IPS-18a (cell line): ENCODE results near the gene NTSR1.

ENCODE experiments used
- H3K27ac ChIP-seq: one replicate; pipeline ENCODE4 v1.5.1; 2013; ENCODE audit warnings: low read length
- H3K27me3 ChIP-seq: one replicate; pipeline ENCODE4 v1.6.1; 2013; ENCODE audit warnings: mild to moderate bottlenecking, low read length; ENCODE audit not compliant: control insufficient read depth, insufficient read depth
- H3K36me3 ChIP-seq: one replicate; pipeline ENCODE4 v1.6.1; 2013; ENCODE audit warnings: low read depth, low read length; ENCODE audit not compliant: control insufficient read depth
- H3K4me1 ChIP-seq: one replicate; pipeline ENCODE4 v1.6.1; 2013; ENCODE audit warnings: low read depth, low read length; ENCODE audit not compliant: control insufficient read depth
- H3K4me3 ChIP-seq: one replicate; pipeline ENCODE4 v1.5.1; 2013; ENCODE audit warnings: low read length
- H3K9ac ChIP-seq: one replicate; pipeline ENCODE4 v1.6.1; 2013; ENCODE audit warnings: mild to moderate bottlenecking, low read length, moderate library complexity
- H3K9me3 ChIP-seq: one replicate; pipeline ENCODE4 v1.6.1; 2013; ENCODE audit warnings: low read depth, low read length; ENCODE audit not compliant: control insufficient read depth

NTSR1 gene

DNA sequence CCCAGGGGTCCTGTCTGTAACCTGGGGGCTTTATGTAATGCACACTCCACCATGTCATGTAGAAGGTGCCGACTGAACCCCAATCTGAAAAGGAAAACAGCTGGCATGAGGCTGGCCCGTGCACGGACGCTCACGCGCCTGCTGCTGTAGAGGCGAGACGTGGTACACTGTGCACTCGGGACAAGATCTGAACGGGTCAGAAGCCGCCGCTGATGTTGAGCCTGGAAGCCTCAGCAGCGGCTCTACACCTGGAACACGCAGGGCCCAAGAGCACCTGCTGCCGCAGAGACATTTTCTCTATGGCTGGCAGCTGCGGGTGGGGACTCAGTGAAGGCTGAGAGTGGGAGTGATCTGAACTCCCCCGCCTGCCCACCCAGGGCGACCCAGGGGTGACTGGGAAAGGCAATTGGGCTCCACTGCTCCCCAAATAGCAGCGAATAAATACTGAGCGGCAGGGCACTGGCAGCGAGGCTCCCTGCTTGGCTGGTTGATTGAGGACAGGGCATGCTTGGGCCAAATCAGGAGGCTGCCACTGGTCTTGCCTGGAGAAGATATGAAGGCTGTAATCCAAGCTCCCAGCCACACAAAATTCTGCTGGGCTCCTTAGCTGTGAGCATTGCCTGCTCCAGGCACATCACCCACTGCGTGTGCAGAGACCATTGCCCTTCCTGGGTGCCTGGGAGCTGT, 93.5 kb downstream of the NTSR1 start:
- H3K9ac ChIP-seq = no peak overlapping the region
- peaks cover 26% of the 10 kb centered on the region for H3K36me3 ChIP-seq
- H3K27ac ChIP-seq = no peak overlapping the region
- H3K4me3 ChIP-seq = no peak overlapping the region
- H3K9me3 ChIP-seq = no peaks in the 10 kb centered on the region
- H3K27me3 ChIP-seq = peaks cover 8% of the 10 kb centered on the region
- H3K4me1 ChIP-seq = no peaks in the 10 kb centered on the region

DNA sequence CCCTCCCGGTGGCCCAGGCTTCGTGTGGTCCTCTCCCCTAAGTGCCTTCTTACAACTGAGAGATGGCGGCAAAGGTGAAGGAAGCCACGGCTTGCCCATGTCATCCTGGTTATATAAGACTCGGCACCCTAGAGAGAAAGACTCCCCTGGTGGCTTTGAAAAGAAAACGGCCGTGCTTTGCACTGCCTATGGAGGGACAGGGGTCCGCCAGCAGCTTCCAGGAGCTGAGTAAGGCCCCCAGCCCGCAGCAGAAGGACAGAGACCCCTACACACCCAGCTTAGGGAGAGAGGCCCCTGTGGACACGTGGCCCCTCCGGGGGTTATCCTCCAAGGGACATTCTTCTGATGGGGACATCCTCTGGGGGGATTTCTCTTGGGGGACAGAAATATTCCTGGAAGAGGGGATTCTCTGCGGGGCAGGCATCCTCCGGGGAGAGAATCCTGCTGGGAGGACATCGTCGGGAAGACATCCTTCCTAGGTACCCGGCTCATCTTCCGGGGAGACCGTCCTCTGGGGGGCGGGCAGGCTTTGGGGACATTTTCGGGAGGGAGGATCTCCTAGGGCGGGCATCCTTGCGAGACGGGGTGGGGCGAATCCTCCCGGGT, 95.5 kb downstream of the NTSR1 start:
- H3K9me3 ChIP-seq = no peaks in the 10 kb centered on the region
- no peak overlapping the region for H3K9ac ChIP-seq
- no peaks in the 10 kb centered on the region for H3K4me1 ChIP-seq
- no peak overlapping the region for H3K27ac ChIP-seq
- peak overlapping the region; percentile 42 for H3K4me3 ChIP-seq
- peaks cover 8% of the 10 kb centered on the region for H3K27me3 ChIP-seq
- peaks cover 18% of the 10 kb centered on the region for H3K36me3 ChIP-seq

DNA sequence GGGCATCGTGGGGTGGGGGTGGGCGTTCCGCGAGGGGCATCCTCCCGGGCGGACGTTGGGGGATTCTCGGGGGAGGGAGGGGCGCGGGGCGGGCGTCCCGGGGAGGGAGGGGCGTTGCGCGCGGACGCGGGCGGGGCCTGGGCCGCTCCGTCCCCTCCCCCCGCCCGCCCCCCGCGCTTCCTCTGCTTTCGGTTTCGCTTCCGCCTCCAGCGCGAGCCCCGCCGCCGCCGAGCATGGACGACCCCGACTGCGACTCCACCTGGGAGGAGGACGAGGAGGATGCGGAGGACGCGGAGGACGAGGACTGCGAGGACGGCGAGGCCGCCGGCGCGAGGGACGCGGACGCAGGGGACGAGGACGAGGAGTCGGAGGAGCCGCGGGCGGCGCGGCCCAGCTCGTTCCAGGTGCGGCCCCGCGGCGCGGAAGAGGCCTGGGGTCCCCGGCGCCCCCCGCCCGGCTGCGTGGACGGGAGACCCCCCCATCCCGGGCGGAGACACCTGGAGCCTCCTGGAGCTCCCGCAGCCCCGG, 96.1 kb downstream of the NTSR1 start, which contains the start of gene OGFR:
OGFR (plus strand) TSS at position 209 of the 528 bp plus-strand sequence; CDS start at position 234, 25 bp downstream.
- no peak within 1 kb of the TSS for H3K27ac ChIP-seq
- H3K36me3 ChIP-seq = peaks cover 18% of the 10 kb centered on the region
- H3K9me3 ChIP-seq = no peaks in the 10 kb centered on the region
- H3K4me3 ChIP-seq = peak within 1 kb of the TSS; percentile 66
- peaks cover 8% of the 10 kb centered on the region for H3K27me3 ChIP-seq
- H3K4me1 ChIP-seq = no peaks in the 10 kb centered on the region
- no peak within 1 kb of the TSS for H3K9ac ChIP-seq

DNA sequence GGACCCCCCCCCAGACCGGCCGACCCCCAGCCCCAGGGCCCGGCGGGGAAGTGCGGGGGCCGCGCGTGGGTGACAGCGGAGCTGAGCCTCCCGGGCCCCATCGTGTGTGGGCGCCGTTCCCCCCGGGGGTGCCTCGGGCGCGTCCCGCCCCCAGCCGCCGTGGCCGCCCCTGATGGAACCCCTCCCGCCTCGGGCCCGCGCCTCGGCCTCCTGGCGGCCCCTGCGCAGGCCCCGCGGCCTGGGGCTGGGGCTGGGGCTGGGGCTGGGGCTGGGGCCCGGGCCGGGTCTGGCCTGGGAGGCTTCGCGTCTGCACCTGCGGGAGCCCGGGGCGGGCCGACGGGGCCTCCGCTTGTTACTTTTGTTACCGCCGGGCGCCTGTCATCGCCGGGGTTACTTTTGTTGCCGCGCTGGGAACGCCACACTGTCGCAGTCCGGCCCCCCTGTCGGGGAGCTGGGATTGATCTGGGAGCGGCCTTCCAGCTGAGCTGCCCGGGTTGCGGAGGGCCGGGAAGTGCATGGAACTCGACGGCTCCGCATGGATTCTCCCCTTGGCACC, 96.6 kb downstream of the NTSR1 start:
- H3K9me3 ChIP-seq = no peaks in the 10 kb centered on the region
- no peaks in the 10 kb centered on the region for H3K4me1 ChIP-seq
- peak overlapping the region; percentile 66 for H3K4me3 ChIP-seq
- H3K36me3 ChIP-seq = peaks cover 15% of the 10 kb centered on the region
- no peak overlapping the region for H3K27ac ChIP-seq
- no peak overlapping the region for H3K9ac ChIP-seq
- H3K27me3 ChIP-seq = peaks cover 8% of the 10 kb centered on the region

DNA sequence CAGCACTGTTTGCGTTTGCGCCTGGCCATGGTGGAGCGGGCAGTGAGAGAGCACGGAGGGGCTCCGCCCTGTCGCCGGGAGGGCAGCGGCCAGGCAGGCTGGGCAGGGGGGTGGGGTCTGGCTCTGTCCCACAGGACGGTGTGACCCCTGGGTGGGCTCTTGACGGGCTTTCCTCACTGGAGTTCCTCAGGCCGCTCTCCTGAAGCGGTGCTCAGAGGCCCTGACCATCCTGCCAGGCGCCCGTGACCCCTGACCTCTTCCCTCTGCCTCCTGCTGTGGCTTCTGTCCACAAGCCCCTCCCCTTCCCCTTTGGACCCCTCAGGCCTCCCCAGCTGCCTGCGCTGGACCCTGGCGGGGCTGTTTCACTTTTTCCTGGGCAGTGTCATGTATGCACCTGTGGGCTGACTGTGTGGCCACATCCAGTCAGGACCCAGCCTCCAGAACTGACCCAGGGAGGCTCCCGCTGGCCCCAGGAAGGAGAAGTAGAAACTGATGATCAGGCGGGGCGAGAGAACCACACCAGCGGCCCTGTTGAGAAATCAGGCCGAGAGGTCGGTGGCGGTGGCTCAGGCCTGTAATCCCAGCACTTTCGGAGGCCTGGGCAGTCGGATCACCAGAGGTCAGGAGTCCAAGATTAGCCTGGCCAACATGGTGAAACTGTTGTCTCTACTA, 97.2 kb downstream of the NTSR1 start:
- Histone ChIP-seq H3K9me3 (no peaks in the 10 kb centered on the region), H3K4me3 (peak overlapping the region; percentile 66), H3K9ac (no peak overlapping the region), H3K36me3 (peaks cover 9% of the 10 kb centered on the region), H3K27ac (no peak overlapping the region), H3K4me1 (no peaks in the 10 kb centered on the region), H3K27me3 (peaks cover 8% of the 10 kb centered on the region)

DNA sequence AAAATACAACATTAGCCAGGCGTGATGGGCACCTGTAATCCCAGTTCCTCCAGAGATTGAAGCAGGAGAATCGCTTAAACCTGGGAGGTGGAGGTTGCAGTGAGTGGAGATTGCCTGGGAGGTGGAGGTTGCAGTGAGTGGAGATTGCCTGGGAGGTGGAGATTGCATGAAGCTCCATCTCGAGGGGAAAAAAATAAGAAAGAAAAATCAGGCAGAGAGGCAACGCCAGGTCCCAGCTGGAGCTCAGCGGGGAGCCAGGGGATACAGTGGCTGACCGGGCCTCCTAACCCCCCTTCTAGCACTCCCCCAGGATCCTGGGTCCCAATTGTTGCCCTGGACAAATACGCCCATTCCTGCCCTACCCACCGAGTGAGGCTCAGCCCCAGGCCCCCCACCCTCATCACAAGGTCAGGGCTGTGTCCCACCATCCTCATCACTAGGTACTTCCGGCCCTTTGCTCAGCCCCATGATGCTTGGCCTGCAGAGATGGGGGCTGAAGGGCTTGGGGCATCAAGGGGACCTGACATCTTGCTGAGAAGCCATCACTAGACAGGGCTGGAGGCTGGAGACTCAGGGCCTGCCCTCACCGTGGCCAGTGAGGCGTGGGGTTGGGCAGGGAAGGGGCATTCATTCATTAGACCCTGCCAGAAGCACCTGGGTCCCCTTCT, 97.9 kb downstream of the NTSR1 start:
- Histone ChIP-seq H3K27me3 (peaks cover 8% of the 10 kb centered on the region), H3K4me3 (no peak overlapping the region), H3K36me3 (peaks cover 7% of the 10 kb centered on the region), H3K27ac (no peak overlapping the region), H3K9ac (no peak overlapping the region), H3K9me3 (no peaks in the 10 kb centered on the region), H3K4me1 (no peaks in the 10 kb centered on the region)

DNA sequence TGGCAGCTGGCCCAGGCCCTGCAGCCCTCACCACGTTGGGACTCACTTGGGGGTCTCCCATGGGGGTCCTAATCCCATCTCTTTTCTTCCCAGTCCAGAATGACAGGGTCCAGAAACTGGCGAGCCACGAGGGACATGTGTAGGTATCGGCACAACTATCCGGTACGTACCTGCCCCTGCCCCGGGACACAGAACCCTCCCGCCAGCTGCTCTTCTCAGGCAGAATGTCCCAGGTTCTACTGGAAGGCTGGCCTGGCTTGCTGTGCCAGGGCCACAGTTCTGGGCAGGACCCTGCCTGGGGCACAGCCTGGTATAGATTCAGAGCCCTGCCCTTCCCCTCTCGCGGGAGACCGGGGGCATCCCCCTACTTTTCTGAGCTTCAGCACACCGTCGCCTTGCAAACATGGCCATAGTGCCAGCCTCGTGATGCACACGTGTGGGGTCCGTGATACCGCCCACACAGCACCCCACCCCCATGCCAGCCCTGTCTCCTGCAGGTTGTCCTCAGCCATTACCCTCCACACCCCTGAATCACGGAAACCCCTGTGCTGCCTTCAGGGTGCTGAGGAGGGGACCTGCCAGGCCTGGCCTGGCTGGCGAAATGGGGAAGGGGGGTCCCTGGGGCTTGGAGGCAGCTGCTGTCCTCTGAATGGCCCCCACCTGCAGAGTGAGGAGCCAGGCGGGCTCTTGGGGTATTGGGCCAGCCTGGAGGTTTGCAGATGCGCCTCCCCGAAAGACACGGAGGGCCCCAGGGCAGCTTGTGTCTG, 99.0 kb downstream of the NTSR1 start:
- H3K9me3 ChIP-seq = no peaks in the 10 kb centered on the region
- H3K36me3 ChIP-seq = peaks cover 12% of the 10 kb centered on the region
- no peak overlapping the region for H3K27ac ChIP-seq
- H3K27me3 ChIP-seq = peaks cover 8% of the 10 kb centered on the region
- H3K4me1 ChIP-seq = no peaks in the 10 kb centered on the region
- no peak overlapping the region for H3K4me3 ChIP-seq
- no peak overlapping the region for H3K9ac ChIP-seq

DNA sequence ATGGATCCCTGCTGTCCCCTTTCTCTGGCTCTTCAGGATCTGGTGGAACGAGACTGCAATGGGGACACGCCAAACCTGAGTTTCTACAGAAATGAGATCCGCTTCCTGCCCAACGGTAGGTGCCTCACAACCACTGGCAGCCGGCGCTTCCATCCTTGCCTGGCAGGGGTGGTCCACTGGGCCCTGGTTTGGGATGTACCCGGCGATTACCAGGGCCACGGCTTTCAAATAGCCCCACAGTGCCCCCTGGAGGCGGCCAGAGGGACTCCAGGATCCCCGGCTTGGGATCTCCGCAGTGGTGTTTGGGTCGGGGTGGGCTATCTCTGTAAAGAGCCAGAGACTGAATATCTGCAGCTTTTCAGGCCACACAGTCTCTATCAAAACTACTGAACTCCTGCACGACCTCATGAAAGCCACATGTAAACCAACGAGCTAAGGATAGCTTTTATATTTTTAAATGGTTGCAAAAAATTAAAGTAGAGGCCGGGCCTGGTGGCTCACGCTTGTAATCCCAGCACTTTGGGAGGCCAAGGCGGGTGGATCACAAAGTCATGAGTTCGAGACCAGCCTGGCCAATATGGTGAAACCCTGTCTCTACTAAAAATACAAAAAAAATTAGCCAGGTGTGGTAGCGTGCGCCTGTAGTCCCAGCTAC, 99.7 kb downstream of the NTSR1 start:
- peaks cover 8% of the 10 kb centered on the region for H3K27me3 ChIP-seq
- H3K27ac ChIP-seq = no peak overlapping the region
- no peaks in the 10 kb centered on the region for H3K9me3 ChIP-seq
- H3K9ac ChIP-seq = no peak overlapping the region
- peaks cover 15% of the 10 kb centered on the region for H3K36me3 ChIP-seq
- H3K4me1 ChIP-seq = no peaks in the 10 kb centered on the region
- H3K4me3 ChIP-seq = no peak overlapping the region

DNA sequence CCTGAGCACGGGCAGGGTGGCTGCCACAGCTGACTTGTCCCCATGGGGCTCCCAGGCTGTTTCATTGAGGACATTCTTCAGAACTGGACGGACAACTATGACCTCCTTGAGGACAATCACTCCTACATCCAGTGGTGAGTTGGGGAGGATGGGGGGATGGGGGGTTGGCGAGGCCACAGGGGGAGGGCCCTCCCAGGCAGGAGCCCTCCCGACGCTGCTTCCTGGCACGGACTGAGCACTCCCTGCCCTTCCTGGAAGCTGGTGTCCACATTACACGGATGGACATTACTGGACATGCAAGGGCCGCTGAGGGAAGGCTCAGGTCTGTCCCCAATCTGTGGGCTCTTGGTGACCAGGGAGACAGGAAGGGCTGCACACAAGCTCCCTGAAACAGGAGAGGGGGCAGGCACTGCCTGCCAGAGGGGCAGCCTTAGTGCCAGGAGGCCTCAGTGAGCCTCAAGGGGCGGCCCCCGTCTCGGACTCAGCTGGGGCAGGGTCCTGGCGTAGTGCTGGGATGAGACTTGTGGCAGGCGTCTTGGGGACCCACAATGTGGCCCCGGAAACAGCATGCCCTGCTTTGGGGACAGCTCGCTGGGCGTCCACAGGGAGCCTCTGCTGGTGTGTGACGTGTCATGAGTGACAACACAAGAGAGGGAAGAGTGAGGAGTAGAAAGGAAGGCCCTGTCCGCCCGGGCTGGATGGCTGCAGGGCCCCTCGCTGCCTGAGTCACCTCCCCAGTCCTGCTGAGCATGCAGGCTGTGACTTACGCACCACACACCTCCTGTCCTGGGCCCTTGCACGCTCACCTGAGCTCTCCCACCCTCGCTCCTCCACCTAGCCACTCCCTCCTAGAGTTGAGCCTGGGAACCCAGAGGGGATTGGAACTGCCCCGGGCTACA, 101.1 kb downstream of the NTSR1 start:
- Histone ChIP-seq H3K4me1 (peaks cover under 1% of the 10 kb centered on the region), H3K36me3 (peaks cover 15% of the 10 kb centered on the region)

DNA sequence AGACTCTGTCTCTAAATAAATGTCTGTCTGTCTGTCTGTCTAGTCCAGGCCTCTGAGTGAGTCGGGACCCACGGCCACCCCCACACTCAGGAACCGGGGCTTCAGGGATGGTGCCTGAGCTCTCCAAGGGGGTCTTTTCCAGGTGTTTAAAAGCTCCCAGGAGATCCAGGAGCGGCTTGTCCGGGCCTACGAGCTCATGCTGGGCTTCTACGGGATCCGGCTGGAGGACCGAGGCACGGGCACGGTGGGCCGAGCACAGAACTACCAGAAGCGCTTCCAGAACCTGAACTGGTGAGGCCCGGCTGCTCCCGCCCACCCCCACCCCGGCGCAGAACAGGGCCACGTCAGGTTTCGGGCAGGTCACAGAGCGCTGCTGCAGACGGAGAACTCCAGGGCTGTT, 102.7 kb downstream of the NTSR1 start:
- Histone ChIP-seq H3K9me3 (no peaks in the 10 kb centered on the region), H3K4me1 (peaks cover 11% of the 10 kb centered on the region)

More for the DNA sequence above, 101.1 kb downstream of the NTSR1 start:
- no peak overlapping the region for H3K4me3 ChIP-seq
- H3K27ac ChIP-seq = no peak overlapping the region
- H3K9ac ChIP-seq = no peak overlapping the region
- H3K9me3 ChIP-seq = no peaks in the 10 kb centered on the region
- H3K27me3 ChIP-seq = no peaks in the 10 kb centered on the region

More for the DNA sequence above, 102.7 kb downstream of the NTSR1 start:
- H3K27ac ChIP-seq = no peak overlapping the region
- no peak overlapping the region for H3K4me3 ChIP-seq
- no peak overlapping the region for H3K9ac ChIP-seq
- peaks cover 8% of the 10 kb centered on the region for H3K27me3 ChIP-seq
- H3K36me3 ChIP-seq = peaks cover 15% of the 10 kb centered on the region
